GM18870 (cell line): ENCODE results near the gene CORIN.

Experiments
- ATAC-seq: cut with Tn5 transposase; IDR thresholded peaks from one replicate; pipeline ENCODE4 v1.9.1; 2021; ENCODE audit warnings: moderate library complexity; ENCODE audit not compliant: unreplicated experiment

CORIN gene

DNA sequence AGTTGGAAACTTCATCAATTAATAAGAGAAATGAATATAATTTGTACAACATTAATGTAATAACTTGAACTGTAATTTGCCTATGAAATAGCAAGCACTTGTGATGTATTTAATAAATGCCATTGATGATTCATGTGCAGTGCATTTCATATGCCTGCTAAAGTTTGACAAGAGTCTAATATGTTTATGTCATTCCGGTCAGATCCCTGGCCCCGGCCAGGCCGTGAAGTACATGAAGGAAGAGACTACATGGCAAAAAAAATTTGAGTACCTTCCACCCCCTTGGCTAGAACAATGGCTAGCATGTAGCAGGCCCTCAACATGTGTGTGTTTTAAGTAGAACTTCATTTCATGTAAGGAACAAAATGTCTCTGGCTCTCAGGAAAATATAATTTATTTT is 191.5 kb downstream of the CORIN start:
- no peak for ATAC-seq

DNA sequence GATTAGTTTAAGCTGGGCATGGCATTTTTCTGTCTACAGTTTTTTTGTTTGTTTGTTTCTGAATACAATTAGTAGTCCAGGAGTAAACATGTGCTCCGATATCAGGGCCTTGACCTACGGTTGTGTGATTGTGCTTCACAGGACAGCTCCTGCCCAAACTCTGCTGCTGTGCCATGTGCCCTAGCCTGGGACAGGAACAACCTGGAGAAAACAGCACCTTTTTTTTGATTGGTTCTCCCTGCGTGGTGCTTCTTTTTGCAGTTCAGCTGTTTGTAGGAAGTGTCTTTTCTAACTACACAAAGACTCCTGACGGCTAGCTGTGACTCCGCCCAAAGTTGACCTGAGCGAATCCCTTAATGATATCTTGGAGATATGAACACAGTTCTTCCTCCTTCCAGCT is 194.0 kb downstream of the CORIN start:
- no peak for ATAC-seq

GRCh38 chr4:47642985-47643760 is 194.7 kb downstream of the CORIN start:
- no peak for ATAC-seq

GRCh38 chr4:47642191-47642830 is 195.6 kb downstream of the CORIN start:
- no peak for ATAC-seq

GRCh38 chr4:47641755-47642154 is 196.1 kb downstream of the CORIN start:
- ATAC-seq: no peak

DNA sequence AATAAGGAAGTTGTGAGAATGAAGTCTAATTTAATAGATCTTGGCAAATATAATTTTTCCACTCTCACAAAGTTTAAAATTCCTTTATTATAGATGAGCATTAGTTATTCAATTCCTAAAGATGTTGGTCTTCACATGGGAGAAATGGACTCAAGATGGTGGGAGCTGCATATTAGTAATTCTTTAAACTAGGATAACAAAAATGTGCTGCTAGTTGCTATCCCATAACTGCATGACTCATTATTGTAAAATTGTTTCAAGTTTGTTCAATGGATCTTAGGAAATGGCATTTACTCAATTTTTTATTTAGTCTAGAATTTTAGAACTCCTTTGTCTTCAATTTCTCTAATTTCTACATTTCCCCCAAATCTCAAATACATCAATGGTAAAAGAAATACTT is 197.0 kb downstream of the CORIN start:
- ATAC-seq: no peak

DNA sequence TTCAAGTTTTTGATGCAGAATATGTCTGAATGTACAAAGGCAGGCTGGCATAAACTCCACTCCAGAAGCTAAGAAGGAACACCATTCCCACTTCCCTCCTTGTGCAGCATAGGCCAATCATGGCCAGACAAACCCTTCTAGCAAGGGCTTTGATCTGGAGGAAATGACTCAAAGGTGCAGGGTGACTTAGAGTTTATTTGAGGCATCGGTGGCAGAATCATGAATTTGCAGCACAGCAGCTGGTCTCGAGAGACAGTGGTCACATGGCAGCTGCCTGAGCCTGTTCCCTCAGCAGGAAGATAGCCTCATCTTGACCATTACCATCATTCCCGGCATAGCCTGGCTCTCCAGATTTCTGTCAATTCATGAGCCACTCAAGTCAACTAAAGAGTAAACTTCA is 198.3 kb downstream of the CORIN start:
- no peak for ATAC-seq

DNA sequence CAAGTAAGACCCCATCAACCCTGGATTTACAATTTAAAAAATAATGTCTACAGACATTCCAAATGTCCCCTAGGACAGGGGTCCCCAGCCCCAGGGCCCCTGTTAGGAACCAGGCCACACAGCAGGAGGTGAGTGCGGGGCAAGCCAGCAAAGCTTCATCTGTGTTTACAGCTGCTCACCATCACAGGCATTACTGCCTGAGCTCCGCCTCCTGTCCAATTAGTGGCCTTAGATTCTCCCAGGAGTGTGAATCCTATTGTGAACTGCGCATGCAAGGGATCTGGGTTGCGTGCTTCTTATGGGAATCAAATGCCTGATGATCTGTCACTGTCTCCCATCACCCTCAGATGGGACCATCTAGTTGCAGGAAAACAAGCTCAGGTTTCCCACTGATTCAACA is 206.7 kb downstream of the CORIN start:
- ATAC-seq: no peak

DNA sequence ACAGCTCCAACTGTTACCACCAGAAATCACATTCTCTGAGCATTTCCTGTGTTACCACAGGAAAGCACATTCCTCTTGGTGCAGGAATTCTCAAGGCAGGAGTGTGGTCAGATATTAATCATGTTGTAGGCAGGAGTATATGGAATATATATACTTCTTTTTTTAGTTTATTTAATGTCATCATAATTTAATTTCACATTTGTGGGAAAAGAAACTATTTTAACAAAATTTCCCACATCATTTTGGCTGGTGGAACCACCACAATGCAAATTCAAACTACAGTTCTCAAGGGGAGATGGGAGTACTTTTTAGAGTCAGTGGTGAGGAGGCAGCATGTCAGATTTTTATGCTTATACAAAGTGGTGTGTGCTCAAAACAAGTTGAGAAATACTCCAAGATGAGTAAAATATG is 213.8 kb downstream of the CORIN start:
- no peak for ATAC-seq

DNA sequence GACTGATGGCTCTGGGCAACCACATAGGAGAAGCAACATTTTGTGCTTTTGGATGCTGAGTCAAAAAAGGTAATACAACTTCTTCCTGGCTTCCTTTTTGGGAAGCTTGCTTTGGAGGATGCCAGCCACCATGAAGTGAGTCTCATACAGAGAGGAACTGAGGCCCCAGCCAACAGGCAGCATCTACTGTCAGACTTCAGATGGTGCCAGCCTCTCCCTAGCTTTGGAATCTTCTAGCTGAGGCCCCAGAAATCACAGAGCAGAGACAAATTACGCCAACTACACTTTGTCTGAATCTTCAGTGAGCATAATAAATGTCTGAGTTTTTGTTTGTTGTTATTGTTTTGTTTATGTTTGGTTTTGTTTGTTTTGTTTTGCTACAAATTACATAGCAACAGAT is 216.7 kb downstream of the CORIN start:
- ATAC-seq: no peak

DNA sequence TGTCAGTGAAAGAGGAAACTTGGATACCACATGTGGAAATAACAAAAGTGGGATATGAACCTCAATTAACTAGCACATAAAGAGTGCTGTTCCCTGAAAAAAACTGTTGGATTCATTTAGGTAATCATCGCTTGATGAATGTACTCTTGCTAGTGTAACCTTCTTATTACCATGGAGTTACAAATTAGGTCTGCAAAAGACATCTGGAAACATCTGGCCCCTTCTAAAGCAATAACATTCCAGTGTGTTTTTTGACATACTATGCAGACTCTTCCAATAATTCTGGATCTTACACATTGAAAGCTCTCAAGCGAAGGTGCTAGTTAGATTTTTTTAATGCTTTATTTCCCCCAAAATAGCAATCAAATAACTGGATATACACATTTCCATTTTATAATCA is 218.2 kb downstream of the CORIN start:
- ATAC-seq: no peak

- ATAC-seq: peak; percentile 57
Observed at GRCh38 chr4:47617607-47618006, 220.3 kb downstream of the CORIN start.

DNA sequence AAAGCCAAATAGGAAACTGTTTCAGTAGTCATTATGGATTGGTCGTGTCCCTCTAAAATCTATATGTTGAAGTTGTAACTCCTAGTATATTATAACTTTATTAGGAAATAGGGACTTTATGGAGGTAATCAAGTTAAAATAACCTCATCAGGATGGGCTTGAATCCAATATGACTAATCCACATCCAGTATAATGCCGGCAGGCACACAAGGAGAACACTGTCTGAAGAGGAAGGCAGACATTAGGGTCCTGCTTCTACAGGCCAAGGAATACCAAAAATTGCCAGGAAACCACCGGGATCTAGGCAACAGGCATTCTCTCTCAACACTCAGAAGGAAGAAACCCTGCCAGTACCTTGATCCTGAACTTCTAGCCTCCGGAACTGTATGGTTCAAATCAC is 222.5 kb downstream of the CORIN start:
- ATAC-seq: no peak

DNA sequence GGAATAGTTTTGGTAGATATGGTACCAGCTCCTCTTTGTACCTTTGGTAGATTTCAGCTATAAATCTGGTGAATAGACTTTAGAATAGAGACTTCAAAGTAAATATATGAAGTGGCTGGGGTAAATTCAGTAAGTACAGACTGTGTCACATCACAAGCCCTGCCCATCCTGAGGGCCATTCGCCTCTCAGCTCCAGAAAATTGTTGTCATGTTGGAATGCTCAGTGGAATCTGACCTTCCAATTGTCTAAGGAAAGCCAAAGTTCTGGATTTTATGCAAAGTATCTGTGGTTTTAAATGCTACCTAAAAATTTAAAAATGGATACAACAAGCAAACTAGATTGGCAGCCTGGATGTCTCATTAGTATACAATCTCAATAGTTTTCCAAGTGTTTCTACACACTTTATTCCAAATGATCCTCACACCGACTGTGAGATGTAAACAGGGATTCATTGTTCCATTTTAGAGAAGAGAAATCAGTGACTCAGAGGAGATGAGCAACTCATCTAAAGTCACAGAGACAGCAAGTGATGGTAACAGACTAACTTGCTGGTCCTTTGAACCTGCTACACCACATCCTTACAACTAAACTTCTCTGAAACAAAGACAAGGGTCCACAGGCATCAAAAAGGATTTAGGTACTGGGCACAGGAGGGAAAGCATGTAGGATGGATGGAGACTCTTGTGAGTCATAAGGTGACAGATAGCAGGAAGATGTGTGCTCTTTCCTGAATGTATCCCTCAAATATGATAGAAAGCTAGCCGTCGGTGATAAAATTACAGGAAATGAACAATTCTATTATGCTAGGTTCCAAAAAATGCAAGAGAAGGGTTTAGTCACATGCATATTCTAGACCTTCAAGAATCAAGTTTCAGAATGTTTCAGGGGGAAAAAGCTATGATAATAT is 225.5 kb downstream of the CORIN start:
- no peak for ATAC-seq

GRCh38 chr4:47606482-47606881 is 231.4 kb downstream of the CORIN start:
- ATAC-seq: no peak

DNA sequence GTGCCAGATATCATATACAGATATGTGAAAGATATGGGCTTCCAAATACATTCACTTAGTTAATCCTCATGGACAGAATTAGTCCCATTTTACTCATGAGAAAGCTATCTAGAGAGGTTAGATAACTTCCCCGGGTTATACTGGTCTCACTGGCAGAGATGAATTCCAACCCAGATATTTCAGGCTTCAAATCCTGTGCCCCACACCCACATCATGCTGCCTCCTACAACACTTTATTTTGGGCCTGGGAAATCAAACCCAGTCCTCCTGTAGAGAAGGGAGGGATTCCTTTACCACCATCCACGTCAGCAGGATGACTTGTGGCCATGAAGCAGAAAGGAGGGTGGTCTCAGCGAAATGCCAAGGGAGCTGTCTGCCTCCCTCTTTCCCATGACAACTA is 239.0 kb downstream of the CORIN start:
- no peak for ATAC-seq

- no peak for ATAC-seq
Observed at GRCh38 chr4:47598320-47598719, 239.5 kb downstream of the CORIN start.

DNA sequence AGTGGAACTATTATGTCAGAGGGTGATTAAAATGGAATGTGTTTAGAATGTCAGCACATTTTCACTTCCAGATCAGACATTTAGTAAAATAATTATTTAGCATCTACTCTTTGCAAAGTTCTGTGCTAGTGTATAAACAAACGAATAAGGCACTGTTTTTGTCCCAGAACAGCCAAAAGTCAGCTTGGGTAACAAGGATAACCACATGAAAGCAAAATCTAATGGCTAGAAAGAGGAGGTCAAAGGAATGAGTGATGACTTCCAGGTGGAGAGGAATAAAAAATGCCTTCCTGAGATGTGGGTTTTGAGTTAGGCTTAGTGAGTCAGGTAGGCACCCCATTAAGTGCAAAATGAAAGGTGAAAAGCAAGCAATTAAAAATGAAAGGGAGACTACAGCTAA is 240.2 kb downstream of the CORIN start:
- ATAC-seq: no peak

DNA sequence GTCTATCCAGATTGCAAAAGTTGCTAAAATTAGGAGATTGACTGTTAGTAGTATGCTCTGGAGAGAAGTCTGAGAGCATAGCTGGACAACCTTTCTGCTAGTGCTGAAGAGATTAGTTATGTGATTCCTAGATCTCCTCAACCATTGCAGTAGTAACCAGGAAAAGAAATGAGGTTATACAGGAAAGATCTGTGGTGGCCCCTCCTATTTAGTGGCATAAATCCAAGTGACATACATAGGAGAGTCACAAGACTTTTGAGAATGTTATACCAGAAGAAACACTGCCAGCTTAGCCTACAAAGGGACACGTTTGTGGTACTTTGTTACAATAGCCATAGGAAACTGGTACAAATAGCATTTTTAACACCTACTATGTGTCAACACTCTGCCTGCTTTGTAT is 247.5 kb downstream of the CORIN start:
- no peak for ATAC-seq

GRCh38 chr4:47579235-47579634 is 258.6 kb downstream of the CORIN start:
- ATAC-seq: no peak

DNA sequence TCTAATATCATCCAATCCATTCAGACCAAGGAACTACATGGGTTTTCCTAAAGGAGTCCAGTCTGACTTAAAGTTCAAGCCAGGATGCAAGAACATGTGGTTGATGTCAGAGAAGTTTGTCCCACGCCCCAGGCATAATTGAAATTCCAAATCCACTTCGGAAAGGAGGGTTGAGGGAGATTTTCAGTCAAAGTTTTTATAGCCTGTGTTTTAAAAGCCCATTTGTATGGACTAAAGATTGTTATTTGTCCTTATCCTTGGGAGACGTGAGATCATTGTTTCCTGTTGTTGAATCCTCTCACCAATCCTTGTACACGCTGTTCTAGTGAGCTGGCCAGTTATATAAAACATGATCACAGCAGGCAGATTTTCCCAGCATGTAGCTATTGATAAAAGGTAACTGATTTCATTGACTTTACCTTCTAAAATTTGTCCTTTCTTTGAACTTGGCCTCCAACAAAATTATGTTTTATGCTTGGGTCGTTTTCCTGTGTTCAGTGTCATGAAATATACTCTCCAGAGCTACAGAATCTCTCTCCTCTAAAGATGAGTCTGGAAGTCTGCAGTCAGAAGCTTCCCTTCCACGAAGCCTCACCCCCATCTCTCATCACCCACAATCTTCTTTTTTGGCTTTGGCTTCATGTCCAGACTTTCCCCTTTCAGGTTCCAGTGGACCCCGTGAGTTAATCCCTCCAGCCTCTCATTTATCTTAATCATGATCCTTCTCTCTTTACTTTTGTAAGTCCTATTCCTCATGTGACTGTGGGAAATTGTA is 259.9 kb downstream of the CORIN start:
- ATAC-seq: no peak
